K562 (cell line): ENCODE results near the gene PDZD2.

Source experiments
- EZH2 ChIP-seq: IDR thresholded peaks from 2 replicates; pipeline ENCODE4 v1.6.1; 2012; ENCODE audit warnings: low read depth, mild to moderate bottlenecking, inconsistent platforms, low read length, borderline replicate concordance
- HNRNPK ChIP-seq: fragments of 200-400 bp; formaldehyde crosslinking; IDR thresholded peaks from one replicate; pipeline ENCODE4 v1.6.1; 2018; ENCODE audit warnings: mild to moderate bottlenecking, low read depth, low read length; ENCODE audit not compliant: poor library complexity, severe bottlenecking
- HNRNPUL1 ChIP-seq: fragments of 200-400 bp; formaldehyde crosslinking; IDR thresholded peaks from 2 replicates; pipeline ENCODE4 v1.6.1; 2017; ENCODE audit warnings: low read length
- OTX1 ChIP-seq: fragments of 450-650 bp; formaldehyde crosslinking; IDR thresholded peaks from 2 replicates; pipeline ENCODE4 v1.4.0; 2022; ENCODE audit warnings: mild to moderate bottlenecking
- RAD21 ChIP-seq, 2 experiments: fragments of 250-450 bp in 1 of 2; fragments of 450-650 bp in 1 of 2; sonication (Bioruptor Pico) in 1 of 2; formaldehyde crosslinking in 1 of 2; IDR thresholded peaks in 1 of 2; conservative IDR thresholded peaks in 1 of 2; 2 replicates each; pipeline versions ENCODE4 v1.4.0 to v1.8.0; 2020 to 2022; ENCODE audit warnings: mild to moderate bottlenecking in 2 of 2, moderate library complexity in 1 of 2
- ZNF134 ChIP-seq: fragments of 250-450 bp; sonication (Bioruptor Pico); conservative IDR thresholded peaks from 2 replicates; pipeline ENCODE4 v1.4.0; 2020
- ZNF586 ChIP-seq: fragments of 450-650 bp; formaldehyde crosslinking; conservative IDR thresholded peaks from 2 replicates; pipeline ENCODE4 v1.4.0; 2020; ENCODE audit warnings: mild to moderate bottlenecking, moderate library complexity
- ZNF766 ChIP-seq: fragments of 200-800 bp; sonication (Bioruptor generic); conservative IDR thresholded peaks from 2 replicates; pipeline ENCODE4 v1.6.1; 2016; ENCODE audit warnings: missing genetic modification characterization, missing compliant biosample characterization
- TF ChIP-seq, protein P1 (sequence below): sonication (generic); formaldehyde crosslinking; IDR thresholded peaks from 2 replicates; pipeline ENCODE4 v1.8.1; 2022; ENCODE audit warnings: missing genetic modification reagents
- TF ChIP-seq, protein P2 (sequence below), 2 experiments: fragments of 450-650 bp; formaldehyde crosslinking in 1 of 2; IDR thresholded peaks; 2 replicates each; pipeline versions ENCODE4 v1.4.0 to v1.6.1; 2014 to 2020; ENCODE audit warnings: mild to moderate bottlenecking in 2 of 2, borderline replicate concordance in 1 of 2, low read depth in 1 of 2
- TF ChIP-seq, protein P3 (sequence below): fragments of 450-650 bp; IDR thresholded peaks from 2 replicates; pipeline ENCODE4 v1.6.1; 2017; ENCODE audit warnings: mild to moderate bottlenecking, moderate library complexity
- TF ChIP-seq, protein P4 (sequence below): sonication (generic); formaldehyde crosslinking; IDR thresholded peaks from 2 replicates; pipeline ENCODE4 v1.9.0; 2022; ENCODE audit warnings: mild to moderate bottlenecking, missing genetic modification reagents
- TF ChIP-seq, protein P5 (sequence below), 3 experiments: IDR thresholded peaks in 2 of 3; conservative IDR thresholded peaks in 1 of 3; 2 replicates each; pipeline ENCODE4 v1.5.1; 2011 to 2012; ENCODE audit warnings: low read length in 3 of 3, mild to moderate bottlenecking in 3 of 3, control low read depth in 2 of 3, improper control_type of control experiment in 1 of 3, inconsistent platforms in 1 of 3, low read depth in 1 of 3, mixed read lengths in 1 of 3, moderate library complexity in 1 of 3; ENCODE audit not compliant: insufficient read depth in 2 of 3

DNA sequence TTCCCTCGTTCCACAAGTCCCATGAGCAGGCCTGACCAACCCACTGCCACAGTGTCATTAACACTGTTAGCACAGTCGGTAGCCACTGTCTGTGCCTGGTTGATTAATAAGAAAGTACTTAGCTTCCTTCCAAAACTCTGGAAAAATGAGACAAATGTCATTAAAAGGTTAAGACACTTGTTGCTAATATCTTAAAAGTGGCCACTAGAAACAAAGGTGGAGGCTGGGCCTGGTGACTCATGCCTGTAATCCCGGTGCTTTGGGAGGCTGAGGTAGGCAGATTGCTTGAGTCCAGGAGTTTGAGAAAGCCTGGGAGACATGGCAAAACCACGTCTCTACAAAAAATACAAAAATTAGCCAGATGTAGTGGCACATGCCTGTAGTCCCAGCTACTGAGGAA, 194.0 kb downstream of the PDZD2 start:
- TF ChIP-seq ZNF134 (no peak), OTX1 (no peak), HNRNPUL1 (no peak), HNRNPK (no peak), EZH2 (no peak), ZNF766 (no peak), ZNF586 (CRISPR knock-in tag) (no peak), RAD21 (CRISPR knock-in tag; conservative IDR thresholded peaks at IDR 0.05 in 1 of 2, IDR thresholded peaks at IDR 0.05 in 1 of 2) (no peak)
- TF ChIP-seq, protein P1, sequence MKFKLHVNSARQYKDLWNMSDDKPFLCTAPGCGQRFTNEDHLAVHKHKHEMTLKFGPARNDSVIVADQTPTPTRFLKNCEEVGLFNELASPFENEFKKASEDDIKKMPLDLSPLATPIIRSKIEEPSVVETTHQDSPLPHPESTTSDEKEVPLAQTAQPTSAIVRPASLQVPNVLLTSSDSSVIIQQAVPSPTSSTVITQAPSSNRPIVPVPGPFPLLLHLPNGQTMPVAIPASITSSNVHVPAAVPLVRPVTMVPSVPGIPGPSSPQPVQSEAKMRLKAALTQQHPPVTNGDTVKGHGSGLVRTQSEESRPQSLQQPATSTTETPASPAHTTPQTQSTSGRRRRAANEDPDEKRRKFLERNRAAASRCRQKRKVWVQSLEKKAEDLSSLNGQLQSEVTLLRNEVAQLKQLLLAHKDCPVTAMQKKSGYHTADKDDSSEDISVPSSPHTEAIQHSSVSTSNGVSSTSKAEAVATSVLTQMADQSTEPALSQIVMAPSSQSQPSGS (CRISPR knock-in tag) = no peak
- TF ChIP-seq, protein P2, sequence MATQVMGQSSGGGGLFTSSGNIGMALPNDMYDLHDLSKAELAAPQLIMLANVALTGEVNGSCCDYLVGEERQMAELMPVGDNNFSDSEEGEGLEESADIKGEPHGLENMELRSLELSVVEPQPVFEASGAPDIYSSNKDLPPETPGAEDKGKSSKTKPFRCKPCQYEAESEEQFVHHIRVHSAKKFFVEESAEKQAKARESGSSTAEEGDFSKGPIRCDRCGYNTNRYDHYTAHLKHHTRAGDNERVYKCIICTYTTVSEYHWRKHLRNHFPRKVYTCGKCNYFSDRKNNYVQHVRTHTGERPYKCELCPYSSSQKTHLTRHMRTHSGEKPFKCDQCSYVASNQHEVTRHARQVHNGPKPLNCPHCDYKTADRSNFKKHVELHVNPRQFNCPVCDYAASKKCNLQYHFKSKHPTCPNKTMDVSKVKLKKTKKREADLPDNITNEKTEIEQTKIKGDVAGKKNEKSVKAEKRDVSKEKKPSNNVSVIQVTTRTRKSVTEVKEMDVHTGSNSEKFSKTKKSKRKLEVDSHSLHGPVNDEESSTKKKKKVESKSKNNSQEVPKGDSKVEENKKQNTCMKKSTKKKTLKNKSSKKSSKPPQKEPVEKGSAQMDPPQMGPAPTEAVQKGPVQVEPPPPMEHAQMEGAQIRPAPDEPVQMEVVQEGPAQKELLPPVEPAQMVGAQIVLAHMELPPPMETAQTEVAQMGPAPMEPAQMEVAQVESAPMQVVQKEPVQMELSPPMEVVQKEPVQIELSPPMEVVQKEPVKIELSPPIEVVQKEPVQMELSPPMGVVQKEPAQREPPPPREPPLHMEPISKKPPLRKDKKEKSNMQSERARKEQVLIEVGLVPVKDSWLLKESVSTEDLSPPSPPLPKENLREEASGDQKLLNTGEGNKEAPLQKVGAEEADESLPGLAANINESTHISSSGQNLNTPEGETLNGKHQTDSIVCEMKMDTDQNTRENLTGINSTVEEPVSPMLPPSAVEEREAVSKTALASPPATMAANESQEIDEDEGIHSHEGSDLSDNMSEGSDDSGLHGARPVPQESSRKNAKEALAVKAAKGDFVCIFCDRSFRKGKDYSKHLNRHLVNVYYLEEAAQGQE (IDR thresholded peaks at IDR 0.05; ENCODE audit: borderline replicate concordance) = no peak
- TF ChIP-seq, protein P2 (CRISPR knock-in tag; IDR thresholded peaks at IDR 0.05; ENCODE audit: low read depth) = no peak
- TF ChIP-seq, protein P3, sequence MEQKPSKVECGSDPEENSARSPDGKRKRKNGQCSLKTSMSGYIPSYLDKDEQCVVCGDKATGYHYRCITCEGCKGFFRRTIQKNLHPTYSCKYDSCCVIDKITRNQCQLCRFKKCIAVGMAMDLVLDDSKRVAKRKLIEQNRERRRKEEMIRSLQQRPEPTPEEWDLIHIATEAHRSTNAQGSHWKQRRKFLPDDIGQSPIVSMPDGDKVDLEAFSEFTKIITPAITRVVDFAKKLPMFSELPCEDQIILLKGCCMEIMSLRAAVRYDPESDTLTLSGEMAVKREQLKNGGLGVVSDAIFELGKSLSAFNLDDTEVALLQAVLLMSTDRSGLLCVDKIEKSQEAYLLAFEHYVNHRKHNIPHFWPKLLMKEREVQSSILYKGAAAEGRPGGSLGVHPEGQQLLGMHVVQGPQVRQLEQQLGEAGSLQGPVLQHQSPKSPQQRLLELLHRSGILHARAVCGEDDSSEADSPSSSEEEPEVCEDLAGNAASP = no peak
- TF ChIP-seq, protein P4, sequence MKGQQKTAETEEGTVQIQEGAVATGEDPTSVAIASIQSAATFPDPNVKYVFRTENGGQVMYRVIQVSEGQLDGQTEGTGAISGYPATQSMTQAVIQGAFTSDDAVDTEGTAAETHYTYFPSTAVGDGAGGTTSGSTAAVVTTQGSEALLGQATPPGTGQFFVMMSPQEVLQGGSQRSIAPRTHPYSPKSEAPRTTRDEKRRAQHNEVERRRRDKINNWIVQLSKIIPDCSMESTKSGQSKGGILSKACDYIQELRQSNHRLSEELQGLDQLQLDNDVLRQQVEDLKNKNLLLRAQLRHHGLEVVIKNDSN (CRISPR knock-in tag) = no peak
- TF ChIP-seq, protein P5, sequence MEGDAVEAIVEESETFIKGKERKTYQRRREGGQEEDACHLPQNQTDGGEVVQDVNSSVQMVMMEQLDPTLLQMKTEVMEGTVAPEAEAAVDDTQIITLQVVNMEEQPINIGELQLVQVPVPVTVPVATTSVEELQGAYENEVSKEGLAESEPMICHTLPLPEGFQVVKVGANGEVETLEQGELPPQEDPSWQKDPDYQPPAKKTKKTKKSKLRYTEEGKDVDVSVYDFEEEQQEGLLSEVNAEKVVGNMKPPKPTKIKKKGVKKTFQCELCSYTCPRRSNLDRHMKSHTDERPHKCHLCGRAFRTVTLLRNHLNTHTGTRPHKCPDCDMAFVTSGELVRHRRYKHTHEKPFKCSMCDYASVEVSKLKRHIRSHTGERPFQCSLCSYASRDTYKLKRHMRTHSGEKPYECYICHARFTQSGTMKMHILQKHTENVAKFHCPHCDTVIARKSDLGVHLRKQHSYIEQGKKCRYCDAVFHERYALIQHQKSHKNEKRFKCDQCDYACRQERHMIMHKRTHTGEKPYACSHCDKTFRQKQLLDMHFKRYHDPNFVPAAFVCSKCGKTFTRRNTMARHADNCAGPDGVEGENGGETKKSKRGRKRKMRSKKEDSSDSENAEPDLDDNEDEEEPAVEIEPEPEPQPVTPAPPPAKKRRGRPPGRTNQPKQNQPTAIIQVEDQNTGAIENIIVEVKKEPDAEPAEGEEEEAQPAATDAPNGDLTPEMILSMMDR (IDR thresholded peaks at IDR 0.05 in 2 of 3, conservative IDR thresholded peaks at IDR 0.05 in 1 of 3; ENCODE audit: insufficient read depth in 2 of 3, low read depth in 1 of 3, low read length in 3 of 3) = no peak
